Measurements from ENCODE around the gene CGN.

- no peak for TF ChIP-seq CTCF (IDR thresholded peaks at IDR 0.05; ENCODE audit: insufficient read depth, low read length)
- no peak for TF ChIP-seq POLR2AphosphoS5 (IDR thresholded peaks at IDR 0.05; ENCODE audit: low read depth)
- no peak for TF ChIP-seq SPI1 (IDR thresholded peaks at IDR 0.05; ENCODE audit: borderline replicate concordance, low read depth)
These were observed 25.9 kb downstream of the CGN start for GRCh38 chr1:151537112-151537511.

Measured in HL-60 (cell line).